HepG2 (cell line): ENCODE data around the gene SOWAHB. TPM values are rescaled to one million over a fixed set of nuclear protein-coding genes. Genes with fewer than 3 reads are reported as not detected.
A peak's percentile ranks its signal among the peaks of the same experiment; 100 is the strongest.

Experiments used
- ASH2L ChIP-seq: fragments of 300-600, 200-600 bp; sonication (generic); IDR thresholded peaks from 2 replicates; pipeline ENCODE4 v1.7.0; 2017; ENCODE audit warnings: low read depth, mild to moderate bottlenecking, moderate library complexity, mixed read lengths, low read length; ENCODE audit not compliant: insufficient read length
- CEBPB ChIP-seq: IDR thresholded peaks from 2 replicates; pipeline ENCODE4 v1.6.1; 2011; ENCODE audit warnings: low read depth, low read length, improper control_type of control experiment, borderline replicate concordance
- CEBPG ChIP-seq: IDR thresholded peaks from 2 replicates; pipeline ENCODE4 v1.6.1; 2016
- ERF ChIP-seq: IDR thresholded peaks from 2 replicates; pipeline ENCODE4 v1.6.1; 2018; ENCODE audit warnings: missing biosample characterization, missing genetic modification reagents
- FLYWCH1 ChIP-seq: sonication (generic); formaldehyde crosslinking; IDR thresholded peaks from 2 replicates; pipeline ENCODE4 v1.8.1; 2023; ENCODE audit warnings: mild to moderate bottlenecking, missing genetic modification reagents
- GATAD2A ChIP-seq: IDR thresholded peaks from 2 replicates; pipeline ENCODE4 v1.6.1; 2016
- HCFC1 ChIP-seq: fragments of 150-350 bp; IDR thresholded peaks from 2 replicates; pipeline ENCODE4 v1.6.1; 2014; ENCODE audit warnings: low read depth, low read length
- HDAC2 ChIP-seq: sonication (generic); formaldehyde crosslinking; IDR thresholded peaks from 2 replicates; pipeline ENCODE4 v1.4.0; 2020; ENCODE audit warnings: missing genetic modification reagents
- HMG20A ChIP-seq: IDR thresholded peaks from 2 replicates; pipeline ENCODE4 v1.6.1; 2016; ENCODE audit warnings: borderline replicate concordance
- ISL2 ChIP-seq: sonication (generic); formaldehyde crosslinking; IDR thresholded peaks from 2 replicates; pipeline ENCODE4 v1.5.0; 2020; ENCODE audit warnings: missing genetic modification reagents
- KDM6A ChIP-seq: IDR thresholded peaks from 2 replicates; pipeline ENCODE4 v1.6.1; 2016; ENCODE audit warnings: low read depth
- NCOA2 ChIP-seq: sonication (generic); formaldehyde crosslinking; IDR thresholded peaks from 2 replicates; pipeline ENCODE4 v1.8.0; 2022; ENCODE audit warnings: inconsistent platforms
- RARA ChIP-seq: IDR thresholded peaks from 2 replicates; pipeline ENCODE4 v1.6.1; 2016; ENCODE audit warnings: missing genetic modification reagents, missing compliant biosample characterization
- RFX3 ChIP-seq: IDR thresholded peaks from 2 replicates; pipeline ENCODE4 v1.6.1; 2016; ENCODE audit warnings: missing biosample characterization, missing genetic modification reagents
- RNF219 ChIP-seq: sonication (generic); formaldehyde crosslinking; IDR thresholded peaks from 2 replicates; pipeline ENCODE4 v1.5.0; 2020; ENCODE audit warnings: mild to moderate bottlenecking, missing genetic modification reagents
- SETDB1 ChIP-seq: sonication (generic); formaldehyde crosslinking; IDR thresholded peaks from 2 replicates; pipeline ENCODE4 v1.5.1; 2020; ENCODE audit warnings: missing genetic modification reagents, mild to moderate bottlenecking, borderline replicate concordance
- TOE1 ChIP-seq: sonication (generic); formaldehyde crosslinking; IDR thresholded peaks from 2 replicates; pipeline ENCODE4 v1.4.0; 2020; ENCODE audit warnings: mild to moderate bottlenecking, missing genetic modification reagents
- ZIK1 ChIP-seq: sonication (generic); formaldehyde crosslinking; IDR thresholded peaks from 2 replicates; pipeline ENCODE4 v1.5.0; 2020; ENCODE audit warnings: mild to moderate bottlenecking, low read depth, missing genetic modification reagents, borderline replicate concordance
- ZNF280B ChIP-seq: sonication (generic); formaldehyde crosslinking; IDR thresholded peaks from 2 replicates; pipeline ENCODE4 v1.5.0; 2020; ENCODE audit warnings: missing genetic modification reagents, mild to moderate bottlenecking, borderline replicate concordance
- ZNF619 ChIP-seq: sonication (generic); formaldehyde crosslinking; IDR thresholded peaks from 2 replicates; pipeline ENCODE4 v1.4.0; 2020; ENCODE audit warnings: mild to moderate bottlenecking, missing genetic modification reagents
- polyA plus RNA-seq, 8 experiments: library from polyadenylated mRNA; depleted of rRNA in 3 of 8; stranded (reverse) in 7 of 8; unstranded in 1 of 8; fragments of >200 nt; fragmentation: Illumina TruSeq in 4 of 8; extraction: Trizol in 4 of 8; gene quantifications; 2 replicates each; pipeline versions ENCODE4 v1.2.1 to v1.2.3, GENCODE V29; 2011 to 2016; ENCODE audit warnings: low read depth in 4 of 8, missing spikeins in 1 of 8, mixed read lengths in 1 of 8; ENCODE audit not compliant: insufficient read depth in 1 of 8
- total RNA-seq, 5 experiments: library from RNA; depleted of rRNA; stranded (reverse); fragments of >200 nt; fragmentation: Illumina TruSeq; extraction: Trizol; gene quantifications; 2 replicates each; pipeline ENCODE4 v1.2.3, GENCODE V29; 2016; ENCODE audit warnings: low read depth in 1 of 5
- TF ChIP-seq, protein P1 (sequence below): sonication (generic); formaldehyde crosslinking; IDR thresholded peaks from 2 replicates; pipeline ENCODE4 v1.5.0; 2020; ENCODE audit warnings: mild to moderate bottlenecking, missing genetic modification reagents
- TF ChIP-seq, protein P2 (sequence below): sonication (generic); formaldehyde crosslinking; conservative IDR thresholded peaks from 2 replicates; pipeline ENCODE4 v1.4.0; 2020; ENCODE audit warnings: missing genetic modification reagents
- TF ChIP-seq, protein P3 (sequence below): IDR thresholded peaks from 2 replicates; pipeline ENCODE4 v1.6.1; 2012; ENCODE audit warnings: inconsistent platforms

The SOWAHB gene
- total and polyA plus RNA-seq, 2 of the 13 experiments (the other 11 are each of a cell fraction or from before 2014, with no cell fraction given), result 0.12 to 0.51 TPM

DNA sequence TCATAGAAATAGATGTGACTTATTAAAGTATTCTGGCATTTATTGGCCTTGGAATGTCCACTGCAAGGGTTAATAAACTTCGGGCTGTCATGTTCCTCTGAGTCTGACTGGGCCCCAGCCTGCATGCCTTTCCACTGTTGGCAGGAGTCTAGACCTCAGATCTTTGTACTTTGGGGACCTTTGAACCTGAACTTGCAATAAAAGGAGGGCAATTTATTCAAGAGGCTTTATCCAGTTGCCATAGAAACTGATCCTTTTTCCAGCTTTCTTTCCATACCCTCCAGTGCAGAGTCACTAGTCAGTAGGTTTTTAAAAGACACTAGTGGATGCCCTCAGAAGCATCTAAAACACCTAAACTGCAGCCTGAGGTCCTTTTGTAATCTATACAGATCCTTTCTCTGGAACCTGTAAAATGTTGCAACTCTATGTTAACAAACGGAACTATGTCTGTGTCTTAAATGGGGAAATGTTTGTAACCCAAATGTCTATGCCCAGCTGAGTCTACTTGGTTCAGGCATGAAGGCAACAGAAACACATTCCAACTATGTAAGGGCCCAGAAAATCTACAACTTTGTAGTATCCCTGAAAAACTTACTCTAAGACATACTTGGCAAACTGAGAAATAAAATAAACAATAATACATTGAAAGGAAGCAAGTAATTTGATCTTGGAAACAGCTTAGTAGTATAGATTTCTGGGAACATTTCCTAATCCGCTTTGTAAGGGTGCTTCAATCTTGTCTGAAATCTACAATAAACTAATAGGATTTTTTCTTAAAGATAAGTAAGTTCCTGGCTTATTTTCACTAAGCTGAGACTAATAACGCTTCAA, 41.5 kb downstream of the SOWAHB start (continued):
- TF ChIP-seq CEBPG (CRISPR knock-in tag), result peak; percentile 33; the same call in 1 of the 2 replicates
- 0 out of 2 replicates have a peak, but pooled peaks have one; percentile 50 for TF ChIP-seq ISL2
- TF ChIP-seq ASH2L, result peak; percentile 67
- no peak for TF ChIP-seq ZNF619
- no peak for TF ChIP-seq TOE1 (CRISPR knock-in tag)
- TF ChIP-seq ERF (CRISPR knock-in tag), result no peak
- peak; percentile 60; the same call in 1 of the 2 replicates for TF ChIP-seq CEBPB
- TF ChIP-seq, protein P1, sequence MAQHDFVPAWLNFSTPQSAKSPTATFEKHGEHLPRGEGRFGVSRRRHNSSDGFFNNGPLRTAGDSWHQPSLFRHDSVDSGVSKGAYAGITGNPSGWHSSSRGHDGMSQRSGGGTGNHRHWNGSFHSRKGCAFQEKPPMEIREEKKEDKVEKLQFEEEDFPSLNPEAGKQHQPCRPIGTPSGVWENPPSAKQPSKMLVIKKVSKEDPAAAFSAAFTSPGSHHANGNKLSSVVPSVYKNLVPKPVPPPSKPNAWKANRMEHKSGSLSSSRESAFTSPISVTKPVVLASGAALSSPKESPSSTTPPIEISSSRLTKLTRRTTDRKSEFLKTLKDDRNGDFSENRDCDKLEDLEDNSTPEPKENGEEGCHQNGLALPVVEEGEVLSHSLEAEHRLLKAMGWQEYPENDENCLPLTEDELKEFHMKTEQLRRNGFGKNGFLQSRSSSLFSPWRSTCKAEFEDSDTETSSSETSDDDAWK (CRISPR knock-in tag), result no peak
- TF ChIP-seq KDM6A (CRISPR knock-in tag), result peak; percentile 43; the same call in 1 of the 2 replicates
- TF ChIP-seq, protein P2, sequence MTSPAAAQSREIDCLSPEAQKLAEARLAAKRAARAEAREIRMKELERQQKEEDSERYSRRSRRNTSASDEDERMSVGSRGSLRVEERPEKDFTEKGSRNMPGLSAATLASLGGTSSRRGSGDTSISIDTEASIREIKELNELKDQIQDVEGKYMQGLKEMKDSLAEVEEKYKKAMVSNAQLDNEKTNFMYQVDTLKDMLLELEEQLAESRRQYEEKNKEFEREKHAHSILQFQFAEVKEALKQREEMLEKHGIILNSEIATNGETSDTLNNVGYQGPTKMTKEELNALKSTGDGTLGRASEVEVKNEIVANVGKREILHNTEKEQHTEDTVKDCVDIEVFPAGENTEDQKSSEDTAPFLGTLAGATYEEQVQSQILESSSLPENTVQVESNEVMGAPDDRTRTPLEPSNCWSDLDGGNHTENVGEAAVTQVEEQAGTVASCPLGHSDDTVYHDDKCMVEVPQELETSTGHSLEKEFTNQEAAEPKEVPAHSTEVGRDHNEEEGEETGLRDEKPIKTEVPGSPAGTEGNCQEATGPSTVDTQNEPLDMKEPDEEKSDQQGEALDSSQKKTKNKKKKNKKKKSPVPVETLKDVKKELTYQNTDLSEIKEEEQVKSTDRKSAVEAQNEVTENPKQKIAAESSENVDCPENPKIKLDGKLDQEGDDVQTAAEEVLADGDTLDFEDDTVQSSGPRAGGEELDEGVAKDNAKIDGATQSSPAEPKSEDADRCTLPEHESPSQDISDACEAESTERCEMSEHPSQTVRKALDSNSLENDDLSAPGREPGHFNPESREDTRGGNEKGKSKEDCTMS (CRISPR knock-in tag), result no peak
- TF ChIP-seq ZNF280B (CRISPR knock-in tag), result no peak
- no peak for TF ChIP-seq ZIK1 (CRISPR knock-in tag)
- no peak for TF ChIP-seq HCFC1
- peak; percentile 75 for TF ChIP-seq GATAD2A (CRISPR knock-in tag)
- no peak for TF ChIP-seq SETDB1 (CRISPR knock-in tag)
- TF ChIP-seq FLYWCH1 (CRISPR knock-in tag), result no peak
- peak; percentile 39; the same call in 1 of the 2 replicates for TF ChIP-seq HDAC2 (CRISPR knock-in tag)
- no peak for TF ChIP-seq RNF219 (CRISPR knock-in tag)
- TF ChIP-seq, protein P3, sequence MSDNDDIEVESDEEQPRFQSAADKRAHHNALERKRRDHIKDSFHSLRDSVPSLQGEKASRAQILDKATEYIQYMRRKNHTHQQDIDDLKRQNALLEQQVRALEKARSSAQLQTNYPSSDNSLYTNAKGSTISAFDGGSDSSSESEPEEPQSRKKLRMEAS, result peak; percentile 50
- TF ChIP-seq RFX3 (CRISPR knock-in tag), result peak; percentile 65
- TF ChIP-seq NCOA2 (CRISPR knock-in tag), result 0 out of 2 replicates have a peak, but pooled peaks have one; percentile 38
- TF ChIP-seq RARA (CRISPR knock-in tag), result peak; percentile 95
- 0 out of 2 replicates have a peak, but pooled peaks have one; percentile 40 for TF ChIP-seq HMG20A
